ENCODE data around the gene ADRA2C.

Gene ADRA2C

GRCh38 chr4:3766036-3766784 lies at the start of gene ADRA2C:
TSS of gene ADRA2C (plus strand) at chr4:3766385. CDS start at chr4:3766607, 222 bp downstream.
- DNase-seq (ENCODE audit: low read depth) = no peak

DNA sequence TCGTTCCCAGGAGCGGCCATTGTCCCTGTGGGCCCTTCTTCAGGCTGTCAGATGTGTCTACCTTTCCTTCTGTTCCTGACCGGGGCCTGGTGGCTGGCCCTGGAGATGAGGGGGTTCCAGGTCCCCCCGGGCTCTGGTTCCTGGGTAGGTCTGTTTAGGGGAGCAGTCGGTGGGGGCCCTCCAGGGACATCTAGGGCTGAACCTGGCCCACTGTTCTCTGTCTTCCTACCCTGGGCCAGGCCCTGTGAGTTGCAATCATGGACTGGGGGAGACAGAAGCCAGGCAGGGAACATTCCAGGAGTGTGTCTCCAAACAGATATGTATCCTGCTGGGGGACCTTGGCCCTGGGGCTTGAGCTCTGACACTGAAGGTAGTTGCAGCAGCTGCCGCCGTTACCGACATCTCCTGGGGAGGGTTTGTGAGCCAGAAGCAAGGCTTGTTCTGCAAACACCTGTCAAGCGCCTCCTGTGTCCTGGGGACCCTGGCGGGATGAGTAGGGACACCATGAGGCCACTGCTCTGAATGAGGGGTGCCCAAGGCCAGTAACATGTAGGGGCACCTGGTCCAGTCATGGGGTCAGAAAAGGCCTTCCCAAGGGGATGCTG lies 49.5 kb upstream of the ADRA2C start:
- DNase-seq (ENCODE audit: low read depth) = no peak

DNA sequence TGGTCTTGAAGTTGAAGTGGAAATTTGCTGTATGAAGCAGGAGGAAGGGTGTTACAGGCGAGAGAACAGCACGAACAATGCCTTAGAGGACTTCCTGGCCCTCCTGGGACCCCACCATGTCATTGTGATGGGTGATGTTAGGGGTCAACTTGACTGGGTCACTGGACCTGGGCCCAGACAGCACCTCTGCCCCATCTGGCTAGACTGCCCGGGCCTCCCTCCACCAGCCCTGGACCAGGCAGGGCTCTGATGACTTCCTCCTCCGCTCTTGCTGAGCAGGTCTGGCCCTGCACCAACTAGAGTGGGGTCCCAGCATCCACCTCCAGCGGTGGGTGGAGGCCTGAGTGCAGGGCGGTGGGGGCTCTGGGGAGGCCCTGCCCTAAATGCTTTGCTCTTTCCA lies 48.9 kb upstream of the ADRA2C start:
- DNase-seq (ENCODE audit: low read depth) = no peak

DNA sequence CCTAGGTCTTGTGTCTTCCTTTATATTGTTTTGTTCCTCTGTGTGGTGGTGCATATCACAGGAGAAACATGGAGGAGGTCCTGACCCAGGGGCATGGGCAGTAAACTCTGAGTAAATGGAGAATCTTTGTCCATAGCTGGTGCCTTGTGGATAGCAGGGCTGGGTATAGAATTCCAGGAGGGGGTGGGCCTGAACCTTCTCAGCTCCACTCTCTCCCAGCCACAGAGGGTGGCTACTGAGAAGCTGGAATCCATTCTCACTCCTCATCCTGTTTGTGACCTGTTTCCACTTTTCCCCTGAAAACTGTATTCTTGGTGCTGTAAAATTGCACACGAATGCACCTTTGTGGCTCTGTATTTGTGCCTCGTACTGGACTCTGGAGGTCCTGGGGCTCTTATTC lies 47.7 kb upstream of the ADRA2C start:
- DNase-seq (ENCODE audit: low read depth) = no peak

DNA sequence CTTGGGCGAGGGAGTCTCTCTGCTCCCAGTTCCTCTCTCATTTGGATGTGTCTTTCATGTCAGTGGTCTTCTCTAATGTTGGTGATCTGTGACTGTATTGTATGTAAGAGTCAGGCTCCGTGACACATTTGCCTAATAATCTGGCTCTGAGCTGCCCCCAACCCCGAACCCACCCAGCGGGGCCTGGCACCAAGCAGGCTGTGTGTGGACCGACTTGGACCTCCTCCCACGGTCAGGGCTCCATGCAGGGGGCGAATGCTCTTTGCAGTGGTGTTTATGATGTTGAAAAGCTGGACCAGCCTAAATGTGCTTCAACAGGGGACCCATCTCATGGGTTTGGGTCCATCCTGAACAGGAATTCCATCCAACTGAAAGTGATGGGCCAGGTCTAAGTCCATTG lies 47.0 kb upstream of the ADRA2C start:
- DNase-seq (ENCODE audit: low read depth) = no peak

GRCh38 chr4:3719836-3720235 lies 46.3 kb upstream of the ADRA2C start:
- DNase-seq (ENCODE audit: low read depth) = no peak

DNA sequence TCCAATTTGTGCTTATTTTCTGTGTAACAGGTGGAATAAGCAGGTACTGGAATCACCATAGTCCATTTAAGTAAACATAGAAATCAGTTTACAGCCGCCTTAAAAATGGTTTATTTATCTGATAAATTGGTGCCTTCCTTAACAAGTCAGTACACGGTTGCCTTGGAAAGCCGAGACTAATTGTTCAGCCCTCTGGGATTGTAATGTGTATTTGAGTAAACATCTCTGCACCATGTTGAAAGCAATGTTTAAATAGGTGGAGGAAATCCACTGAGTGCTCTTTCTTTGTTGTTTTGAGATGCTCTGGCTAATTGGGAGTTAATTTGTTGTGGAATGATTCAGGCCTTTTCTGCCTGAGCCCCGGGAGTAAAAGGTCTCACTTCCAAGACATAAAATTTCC lies 45.7 kb upstream of the ADRA2C start:
- no peak for DNase-seq (ENCODE audit: low read depth)

DNA sequence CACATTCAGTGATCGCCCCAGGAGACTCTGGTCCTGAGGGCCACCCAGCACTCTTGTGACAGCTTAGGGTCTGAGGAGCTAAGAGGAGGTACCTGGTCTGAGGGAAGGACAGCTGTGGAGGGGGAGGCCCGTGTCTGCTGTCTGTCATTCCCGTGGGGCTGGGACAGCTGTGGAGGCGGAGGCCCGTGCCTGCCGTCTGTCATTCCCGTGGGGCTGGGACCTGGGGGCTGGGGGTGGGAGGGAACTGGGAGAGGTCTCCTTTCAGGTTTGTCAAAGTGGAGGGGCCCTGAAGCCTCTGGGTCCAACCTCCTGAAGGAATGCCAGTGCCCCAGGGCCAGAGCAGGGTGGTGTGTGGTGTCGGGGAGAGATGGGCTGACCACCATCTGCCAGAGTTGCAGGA lies 45.0 kb upstream of the ADRA2C start:
- DNase-seq (ENCODE audit: low read depth) = no peak

- DNase-seq (ENCODE audit: low read depth) = no peak
Observed at GRCh38 chr4:3721627-3722026, 44.6 kb upstream of the ADRA2C start.

DNA sequence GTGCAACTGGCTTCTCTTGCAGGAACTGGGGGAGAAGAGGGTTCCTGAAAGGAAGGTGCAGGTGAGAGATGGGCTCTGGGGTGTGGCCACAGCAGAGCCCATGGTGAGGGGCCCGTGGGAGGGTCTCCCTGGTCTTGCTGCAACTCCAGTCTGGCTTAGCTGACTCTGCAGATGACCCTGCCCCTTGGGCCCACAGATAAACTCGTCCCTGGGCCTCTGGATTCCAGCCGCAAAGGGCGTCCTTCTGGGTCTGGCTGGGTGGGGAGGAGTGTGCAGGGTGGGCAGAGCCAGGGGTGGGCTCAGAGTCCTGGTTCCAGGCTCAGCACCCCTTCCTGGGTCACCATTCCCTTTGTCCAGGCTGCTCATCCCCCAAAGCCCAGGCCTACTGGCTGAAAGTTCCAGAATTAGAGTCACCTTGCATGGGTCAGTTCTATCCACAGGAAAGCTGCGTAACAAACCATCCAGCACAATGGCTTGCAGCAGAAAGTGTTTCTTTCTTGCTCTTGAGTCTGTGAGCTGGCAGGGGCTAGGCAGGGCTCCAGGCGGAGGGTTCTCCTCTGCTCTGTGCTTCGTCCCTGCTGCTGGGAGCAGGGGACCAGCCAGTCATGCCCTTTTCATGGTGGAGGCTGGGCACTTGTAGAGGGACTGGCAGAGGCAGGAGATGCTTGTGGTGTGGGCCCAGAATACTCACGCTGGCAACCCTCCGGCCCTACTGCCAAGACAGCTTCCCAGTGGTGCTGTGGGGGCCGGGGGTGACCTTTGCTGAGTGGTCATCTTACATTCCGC lies 43.5 kb upstream of the ADRA2C start:
- DNase-seq (ENCODE audit: low read depth) = no peak

GRCh38 chr4:3723232-3723642 lies 42.9 kb upstream of the ADRA2C start:
- DNase-seq (ENCODE audit: low read depth) = no peak

GRCh38 chr4:3724319-3725231 lies 41.6 kb upstream of the ADRA2C start:
- no peak for DNase-seq (ENCODE audit: low read depth)

- DNase-seq (ENCODE audit: low read depth) = no peak
Observed at GRCh38 chr4:3725936-3726870, 40.0 kb upstream of the ADRA2C start.

GRCh38 chr4:3727847-3728469 lies 38.2 kb upstream of the ADRA2C start:
- DNase-seq (ENCODE audit: low read depth) = no peak

- DNase-seq (ENCODE audit: low read depth) = no peak
Observed at GRCh38 chr4:3729188-3729881, 36.9 kb upstream of the ADRA2C start.

- no peak for DNase-seq (ENCODE audit: low read depth)
Observed at GRCh38 chr4:3729882-3730226, 36.3 kb upstream of the ADRA2C start.

DNA sequence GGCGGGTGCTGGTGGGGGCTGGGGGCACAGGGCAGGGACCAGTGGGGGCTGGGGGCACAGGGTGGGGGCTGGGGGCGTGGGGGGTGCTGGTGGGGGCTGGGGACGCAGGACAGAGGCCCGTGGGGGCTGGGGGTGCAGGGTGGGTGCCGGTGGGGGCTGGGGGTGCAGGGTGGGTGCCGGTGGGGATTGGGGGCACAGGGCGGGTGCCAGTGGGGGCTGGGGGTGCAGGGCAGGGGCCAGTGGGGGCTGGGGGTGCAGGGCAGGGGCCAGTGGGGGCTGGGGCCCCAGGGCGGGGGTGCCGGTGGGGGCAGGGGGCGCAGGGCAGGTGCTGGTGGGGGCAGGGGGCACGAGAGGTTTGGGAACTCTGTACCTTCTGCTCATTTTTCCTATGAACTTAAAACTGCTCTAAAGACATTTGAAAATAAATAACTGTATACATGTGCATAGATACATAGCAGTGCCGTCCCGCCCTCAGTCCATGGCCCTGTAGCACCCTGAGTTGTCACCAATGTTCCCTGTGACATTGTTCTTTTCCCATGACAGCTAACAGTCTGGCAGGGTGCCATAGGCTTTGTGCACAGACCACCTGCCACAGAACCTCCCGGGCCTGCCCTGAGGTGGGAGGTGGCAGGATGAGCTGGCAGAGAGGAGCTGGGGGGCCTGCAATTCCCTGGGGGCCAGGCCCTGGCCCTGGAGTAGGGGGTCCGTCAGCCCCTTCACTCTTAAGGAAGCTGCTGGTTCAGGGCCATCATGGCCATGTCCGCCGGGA lies 35.6 kb upstream of the ADRA2C start:
- DNase-seq (ENCODE audit: low read depth) = no peak

- no peak for DNase-seq (ENCODE audit: low read depth)
Observed at GRCh38 chr4:3732076-3733028, 33.8 kb upstream of the ADRA2C start.

Data from activated gamma-delta T cell treated with anti-CD3 and anti-CD28 coated beads, Interleukin-2, amount 50 U/mL, for 16 hours (primary cell).